Stimulated activated CD4-positive, alpha-beta T cell treated with anti-CD3 and anti-CD28 coated beads, Interleukin-12 subunit alpha, Interleukin-12 subunit beta, amount 100 ng/mL, for 4 hours (primary cell): ENCODE data around the gene ARFGAP1.

Experiments
- DNase-seq: peaks from one replicate; pipeline ENCODE4 v3.0.0-alpha.2; 2020

ARFGAP1 gene

GRCh38 chr20:63310265-63310991 is 37.8 kb downstream of the ARFGAP1 start:
- no peak for DNase-seq

- DNase-seq = no peak
Observed at GRCh38 chr20:63311186-63311832, 38.7 kb downstream of the ARFGAP1 start.

- no peak for DNase-seq
Observed at GRCh38 chr20:63311833-63312243, 39.2 kb downstream of the ARFGAP1 start.

GRCh38 chr20:63312273-63312672 is 39.7 kb downstream of the ARFGAP1 start:
- DNase-seq = no peak

- DNase-seq = no peak
Observed at GRCh38 chr20:63312690-63313348, 40.2 kb downstream of the ARFGAP1 start.

- no peak for DNase-seq
Observed at GRCh38 chr20:63313349-63314014, 40.9 kb downstream of the ARFGAP1 start.

GRCh38 chr20:63314015-63314471 is 41.4 kb downstream of the ARFGAP1 start:
- DNase-seq = no peak

GRCh38 chr20:63314566-63315239 is 42.1 kb downstream of the ARFGAP1 start:
- no peak for DNase-seq

- no peak for DNase-seq
Observed at GRCh38 chr20:63315240-63315689, 42.7 kb downstream of the ARFGAP1 start.

- DNase-seq = no peak
Observed at GRCh38 chr20:63315731-63316491, 43.3 kb downstream of the ARFGAP1 start.

- DNase-seq = no peak
Observed at GRCh38 chr20:63316502-63316921, 43.9 kb downstream of the ARFGAP1 start.

GRCh38 chr20:63317061-63317460 is 44.4 kb downstream of the ARFGAP1 start:
- no peak for DNase-seq

GRCh38 chr20:63317601-63318291 is 45.1 kb downstream of the ARFGAP1 start:
- no peak for DNase-seq

GRCh38 chr20:63318391-63319163 is 46.0 kb downstream of the ARFGAP1 start:
- DNase-seq = no peak

GRCh38 chr20:63319164-63320040 is 46.8 kb downstream of the ARFGAP1 start:
- DNase-seq = no peak

GRCh38 chr20:63320041-63320511 is 47.5 kb downstream of the ARFGAP1 start:
- DNase-seq = no peak

- no peak for DNase-seq
Observed at GRCh38 chr20:63320616-63321147, 48.1 kb downstream of the ARFGAP1 start.

- DNase-seq = no peak
Observed at GRCh38 chr20:63321148-63321831, 48.7 kb downstream of the ARFGAP1 start.
